K562 (cell line): ENCODE results near the gene SLC6A1. TPM values are rescaled to one million over a fixed set of nuclear protein-coding genes. Genes with fewer than 3 reads are reported as not detected.

ENCODE experiments used
- ATAC-seq: fragments of 200-7000 bp; cut with Tn5 transposase; 3 replicates; pipeline ENCODE4 v1.9.1; 2020; ENCODE audit warnings: moderate library complexity
- BruUV-seq: library from RNA; stranded (reverse); fragments of 400-500 nt; replicated peaks from 2 replicates; lab custom pipeline; 2021; lab: Mats Ljungman, UMichigan
- CTCF ChIA-PET: fragments of 300-600 bp; formaldehyde crosslinking; extraction: SDS; loops from one replicate; lab custom pipeline; 2021; ENCODE audit warnings: low intra/inter-chr PET ratio; lab: Yijun Ruan, JAX
- POLR2A ChIA-PET: fragments of 300-600, 350-650 bp; sonication (Branson Sonifier 250); formaldehyde crosslinking; extraction: SDS; loops from one replicate; lab custom pipeline; 2021; ENCODE audit warnings: antibody characterized with exemption, inconsistent platforms; lab: Yijun Ruan, JAX
- DNase-seq, 4 experiments: peaks; one replicate each; pipeline versions ENCODE4 v3.0.0 to v3.0.0-alpha.2; 2011 to 2018; ENCODE audit warnings: low spot score in 3 of 4, mixed read lengths in 3 of 4; ENCODE audit errors: extremely low read depth in 1 of 4
- FAIRE-seq: peaks from 2 replicates; lab custom pipeline; 2011; peaks lifted over from hg19 to GRCh38; lab: Jason Lieb, UNC
- H2AFZ ChIP-seq: 2 replicates; pipeline ENCODE4 v1.6.0; 2011; ENCODE audit warnings: low read depth, low read length, control low read depth, inconsistent platforms
- H3K27ac ChIP-seq: fragments of 200-600 bp; 3 replicates; pipeline ENCODE4 v1.8.0; 2011; ENCODE audit warnings: low read depth, mild to moderate bottlenecking, control low read depth, inconsistent platforms, low read length, moderate library complexity, mixed read lengths; ENCODE audit errors: extremely low read depth
- H3K27me3 ChIP-seq, 2 experiments: fragments of 300-600 bp in 1 of 2; 2 replicates in 1 of 2; 3 replicates in 1 of 2; pipeline versions ENCODE4 v1.6.0 to v1.8.0; 2011; ENCODE audit warnings: inconsistent platforms in 2 of 2, low read length in 2 of 2, mild to moderate bottlenecking in 1 of 2, mixed read lengths in 1 of 2, moderate library complexity in 1 of 2; ENCODE audit not compliant: control insufficient read depth in 2 of 2, insufficient read depth in 2 of 2
- H3K36me3 ChIP-seq: fragments of 300-600 bp; 3 replicates; pipeline ENCODE4 v1.8.0; 2011; ENCODE audit warnings: mild to moderate bottlenecking, low read length, inconsistent platforms; ENCODE audit not compliant: control insufficient read depth, insufficient read depth
- H3K4me1 ChIP-seq, 2 experiments: fragments of 200-600 bp in 1 of 2; replicated peaks in 1 of 2; 2 replicates in 1 of 2; 3 replicates in 1 of 2; pipeline versions ENCODE4 v1.5.1 to v1.8.0; 2011; ENCODE audit warnings: inconsistent platforms in 2 of 2, low read length in 2 of 2, mild to moderate bottlenecking in 1 of 2, mixed read lengths in 1 of 2, moderate library complexity in 1 of 2; ENCODE audit not compliant: control insufficient read depth in 2 of 2, insufficient read depth in 2 of 2
- H3K4me2 ChIP-seq: 2 replicates; pipeline ENCODE4 v1.6.1; 2011; ENCODE audit warnings: low read length, control low read depth, inconsistent platforms, mixed read lengths; ENCODE audit not compliant: insufficient read depth
- H3K4me3 ChIP-seq: fragments of 200-600 bp; sonication (generic), shearing (Covaris generic); 2 replicates; pipeline ENCODE4 v1.5.1; 2016; ENCODE audit warnings: control low read depth, inconsistent platforms
- H3K79me2 ChIP-seq: fragments of 200-600 bp; 3 replicates; pipeline ENCODE4 v1.8.0; 2011; ENCODE audit warnings: low read length, inconsistent platforms; ENCODE audit not compliant: control insufficient read depth, insufficient read depth
- H3K9ac ChIP-seq, 2 experiments: 2 replicates each; pipeline versions ENCODE4 v1.6.0 to v1.6.1; 2011; ENCODE audit warnings: low read depth in 2 of 2, low read length in 2 of 2, control low read depth in 1 of 2, inconsistent platforms in 1 of 2, mild to moderate bottlenecking in 1 of 2, mixed read lengths in 1 of 2; ENCODE audit not compliant: insufficient read depth in 1 of 2
- H3K9me1 ChIP-seq: one replicate; pipeline ENCODE4 v1.6.0; 2011; ENCODE audit warnings: inconsistent platforms, mild to moderate bottlenecking, low read length, moderate library complexity; ENCODE audit not compliant: control insufficient read depth, insufficient read depth
- H3K9me3 ChIP-seq: replicated peaks from 2 replicates; pipeline ENCODE4 v1.5.1; 2011; ENCODE audit warnings: low read depth, low read length, inconsistent platforms; ENCODE audit not compliant: control insufficient read depth, insufficient read depth
- H4K20me1 ChIP-seq: replicated peaks from 2 replicates; pipeline ENCODE4 v1.6.1; 2011; ENCODE audit warnings: low read length, inconsistent platforms, mixed read lengths; ENCODE audit not compliant: control insufficient read depth, insufficient read depth
- BRD9 ChIP-seq: fragments of 450-650 bp; IDR thresholded peaks from 2 replicates; pipeline ENCODE4 v1.6.1; 2018; ENCODE audit warnings: low read depth; ENCODE audit not compliant: partially characterized antibody
- CEBPG ChIP-seq, 3 experiments: fragments of 200-800 bp in 1 of 3; sonication (Bioruptor generic) in 1 of 3; sonication (generic) in 1 of 3; formaldehyde crosslinking in 1 of 3; IDR thresholded peaks in 2 of 3; conservative IDR thresholded peaks in 1 of 3; 2 replicates each; pipeline versions ENCODE4 v1.6.1 to v1.8.0; 2016 to 2022; ENCODE audit warnings: missing compliant biosample characterization in 2 of 3, missing genetic modification characterization in 2 of 3, mild to moderate bottlenecking in 1 of 3, missing genetic modification reagents in 1 of 3
- FOS ChIP-seq: IDR thresholded peaks from 3 replicates; pipeline ENCODE4 v1.6.1; 2011; ENCODE audit not compliant: insufficient read length; ENCODE audit errors: extremely low read depth
- HDAC8 ChIP-seq: fragments of 450-650 bp; IDR thresholded peaks from 2 replicates; pipeline ENCODE4 v1.6.1; 2016; ENCODE audit warnings: mild to moderate bottlenecking, missing genetic modification characterization, moderate library complexity, missing compliant biosample characterization
- HNRNPUL1 ChIP-seq: fragments of 200-400 bp; formaldehyde crosslinking; IDR thresholded peaks from 2 replicates; pipeline ENCODE4 v1.6.1; 2017; ENCODE audit warnings: low read length
- KDM4B ChIP-seq, 2 experiments: fragments of 450-650 bp in 1 of 2; sonication (generic) in 1 of 2; IDR thresholded peaks; 2 replicates each; pipeline ENCODE4 v1.6.1; 2016 to 2017; ENCODE audit warnings: borderline replicate concordance in 2 of 2, antibody characterized with exemption in 1 of 2, low read depth in 1 of 2, mild to moderate bottlenecking in 1 of 2
- MAFK ChIP-seq: IDR thresholded peaks from 2 replicates; pipeline ENCODE4 v1.6.1; 2011; ENCODE audit warnings: low read length, improper control_type of control experiment
- MECOM ChIP-seq: fragments of 250-450 bp; sonication (Bioruptor Pico); IDR thresholded peaks from 2 replicates; pipeline ENCODE4 v1.8.0; 2022; ENCODE audit warnings: inconsistent platforms
- POU5F1 ChIP-seq: fragments of 150-350 bp; IDR thresholded peaks from 2 replicates; pipeline ENCODE4 v1.6.1; 2014; ENCODE audit warnings: borderline replicate concordance, low read length, low read depth, mild to moderate bottlenecking; ENCODE audit not compliant: partially characterized antibody
- PPARD ChIP-seq: fragments of 250-450 bp; sonication (Bioruptor Pico); IDR thresholded peaks from 2 replicates; pipeline ENCODE4 v1.8.0; 2022; ENCODE audit warnings: inconsistent platforms, mild to moderate bottlenecking, moderate library complexity
- RHOXF2B ChIP-seq: fragments of 250-450 bp; sonication (Bioruptor Pico); conservative IDR thresholded peaks from 2 replicates; pipeline ENCODE4 v1.5.1; 2021
- ZNF124 ChIP-seq: sonication (generic); formaldehyde crosslinking; IDR thresholded peaks from 2 replicates; pipeline ENCODE4 v1.8.1; 2022; ENCODE audit warnings: missing genetic modification reagents
- ZNF24 ChIP-seq: fragments of 450-650 bp; IDR thresholded peaks from 2 replicates; pipeline ENCODE4 v1.6.1; 2016
- ZNF696 ChIP-seq: fragments of 250-450 bp; sonication (Bioruptor Pico); conservative IDR thresholded peaks from 2 replicates; pipeline ENCODE4 v1.4.0; 2020; ENCODE audit warnings: mild to moderate bottlenecking, moderate library complexity
- ZNF77 ChIP-seq: fragments of 250-450 bp; sonication (Bioruptor Pico); IDR thresholded peaks from 2 replicates; pipeline ENCODE4 v1.5.0; 2020
- WGBS: fragments of 100-300 bp; shearing (Covaris generic); methylation state at CpG from one replicate; pipeline ENCODE4 v1.1.6; 2016; ENCODE audit warnings: low coverage, mixed read lengths; ENCODE audit not compliant: insufficient coverage; ENCODE audit errors: missing lambda C conversion rate; 5-methylcytosine and 5-hydroxymethylcytosine counted together
- in situ Hi-C: fragments of 300-500 bp; cut with MboI; formaldehyde crosslinking; loops from 4 replicates; pipeline ENCODE4 v1.15.0; 2018; ENCODE audit warnings: inconsistent platforms, mixed read lengths
- intact Hi-C: fragments of 100-400 bp; cut with micrococcal nuclease; formaldehyde crosslinking; loops from 2 replicates; pipeline ENCODE4 v1.14.2; 2022
- polyA plus RNA-seq, 8 experiments: library from polyadenylated mRNA; depleted of rRNA in 4 of 8; stranded (reverse) in 5 of 8; unstranded in 3 of 8; fragments of >200 nt; fragmentation: Nextera tagmentation in 2 of 8; fragmentation: Illumina TruSeq in 1 of 8; extraction: Ambion mirVana in 2 of 8; extraction: Trizol in 1 of 8; gene quantifications; 2 replicates each; pipeline versions ENCODE4 v1.2.1 to v1.2.3, GENCODE V29; 2011 to 2014; ENCODE audit warnings: inconsistent platforms in 1 of 8, missing spikeins in 1 of 8
- total RNA-seq, 7 experiments: library from RNA; depleted of rRNA in 6 of 7; stranded (reverse); fragments of >200 nt in 6 of 7; fragmentation: Illumina TruSeq in 2 of 7; extraction: Trizol in 2 of 7; gene quantifications; 2 replicates each; pipeline versions ENCODE4 v1.2.1 to v1.2.3, GENCODE V29; 2011 to 2021; ENCODE audit warnings: low replicate concordance in 1 of 7
- TF ChIP-seq, protein P1 (sequence below): fragments of 450-650 bp; formaldehyde crosslinking; IDR thresholded peaks from 2 replicates; pipeline ENCODE4 v1.4.0; 2022; ENCODE audit warnings: mild to moderate bottlenecking, moderate library complexity
- TF ChIP-seq, protein P2 (sequence below): fragments of 450-650 bp; formaldehyde crosslinking; IDR thresholded peaks from 2 replicates; pipeline ENCODE4 v1.4.0; 2020; ENCODE audit warnings: mild to moderate bottlenecking, moderate library complexity

The SLC6A1 gene
- total and polyA plus RNA-seq, 9 of the 15 experiments (the other 6 are each of a cell fraction or from before 2014, with no cell fraction given), result not detected

DNA sequence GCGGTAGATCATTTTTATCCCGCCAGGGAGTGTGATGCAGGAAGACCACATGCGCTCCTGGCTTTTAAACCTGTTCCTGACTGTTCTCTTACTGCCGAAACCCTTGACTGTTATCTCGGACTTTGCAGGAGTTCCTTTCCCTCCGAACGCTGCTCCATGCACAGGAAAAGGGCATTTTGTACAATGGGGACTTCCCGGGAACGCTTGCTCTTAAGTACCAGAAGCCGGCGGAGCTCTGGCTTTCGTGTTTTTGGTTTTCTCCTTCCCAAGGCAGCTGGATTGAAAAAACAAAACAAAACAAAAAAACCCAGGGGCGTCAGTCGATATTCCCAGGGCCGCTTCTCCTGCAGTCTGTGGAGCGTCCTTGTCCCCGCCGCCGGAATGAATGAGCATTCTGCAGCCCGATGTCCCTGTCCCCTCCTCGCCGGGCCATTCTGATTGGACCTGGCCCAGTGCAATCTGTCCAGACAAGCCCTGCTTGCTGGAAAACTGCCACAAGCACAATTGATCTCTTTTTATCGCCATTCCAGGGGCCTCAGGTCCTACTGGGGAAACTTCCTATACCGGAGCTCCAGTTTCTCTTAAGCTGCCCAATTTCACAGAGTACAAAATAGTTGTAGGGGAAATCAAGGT, 44.8 kb downstream of the SLC6A1 start:
- DNase-seq (no peak), ATAC-seq (no peak), FAIRE-seq (no peak)
- no peaks in the 10 kb centered on the region for H3K4me1 ChIP-seq
- CTCF ChIA-PET, result no interaction called here
- intact Hi-C loops, result no loop called here
- H3K27ac ChIP-seq, result no peak overlapping the region
- in situ Hi-C loops, result no loop called here
- H3K27me3 ChIP-seq, result peaks cover 33 to 43% of the 10 kb centered on the region in 2 experiments
- H3K79me2 ChIP-seq, result no peaks in the 10 kb centered on the region
- POLR2A ChIA-PET, result interaction anchor here (0.6 to 1.5 kb wide), 3 partner anchors 12 to 1319 kb away, joined by 3 to 4 read pairs (median 3); no protein-coding TSS in a partner anchor
- H3K4me3 ChIP-seq, result no peak overlapping the region
- H2AFZ ChIP-seq, result no peak overlapping the region
- BruUV-seq, result no TSS peak
- 1% methylated on average over 24 of the region's 24 CpGs for WGBS
- no peaks in the 10 kb centered on the region for H3K9me3 ChIP-seq
- TF ChIP-seq HDAC8 (tag), result no peak
- no peak for TF ChIP-seq RHOXF2B
- no peak for TF ChIP-seq ZNF24
- TF ChIP-seq KDM4B (IDR thresholded peaks at IDR 0.05; ENCODE audit: borderline replicate concordance in 2 of 2, low read depth in 1 of 2), result no peak
- TF ChIP-seq POU5F1, result no peak
- TF ChIP-seq, protein P1, sequence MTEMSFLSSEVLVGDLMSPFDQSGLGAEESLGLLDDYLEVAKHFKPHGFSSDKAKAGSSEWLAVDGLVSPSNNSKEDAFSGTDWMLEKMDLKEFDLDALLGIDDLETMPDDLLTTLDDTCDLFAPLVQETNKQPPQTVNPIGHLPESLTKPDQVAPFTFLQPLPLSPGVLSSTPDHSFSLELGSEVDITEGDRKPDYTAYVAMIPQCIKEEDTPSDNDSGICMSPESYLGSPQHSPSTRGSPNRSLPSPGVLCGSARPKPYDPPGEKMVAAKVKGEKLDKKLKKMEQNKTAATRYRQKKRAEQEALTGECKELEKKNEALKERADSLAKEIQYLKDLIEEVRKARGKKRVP (CRISPR knock-in tag), result no peak
- TF ChIP-seq ZNF77 (CRISPR knock-in tag), result no peak
- TF ChIP-seq BRD9, result no peak
- TF ChIP-seq MECOM (CRISPR knock-in tag), result no peak
- no peak for TF ChIP-seq ZNF696 (CRISPR knock-in tag)
- no peak for TF ChIP-seq CEBPG (CRISPR knock-in tag; IDR thresholded peaks at IDR 0.05)
- TF ChIP-seq CEBPG (tag; conservative IDR thresholded peaks at IDR 0.05 in 1 of 2, IDR thresholded peaks at IDR 0.05 in 1 of 2), result no peak
- TF ChIP-seq PPARD, result no peak
- TF ChIP-seq FOS, result no peak
- no peak for TF ChIP-seq MAFK
- TF ChIP-seq, protein P2, sequence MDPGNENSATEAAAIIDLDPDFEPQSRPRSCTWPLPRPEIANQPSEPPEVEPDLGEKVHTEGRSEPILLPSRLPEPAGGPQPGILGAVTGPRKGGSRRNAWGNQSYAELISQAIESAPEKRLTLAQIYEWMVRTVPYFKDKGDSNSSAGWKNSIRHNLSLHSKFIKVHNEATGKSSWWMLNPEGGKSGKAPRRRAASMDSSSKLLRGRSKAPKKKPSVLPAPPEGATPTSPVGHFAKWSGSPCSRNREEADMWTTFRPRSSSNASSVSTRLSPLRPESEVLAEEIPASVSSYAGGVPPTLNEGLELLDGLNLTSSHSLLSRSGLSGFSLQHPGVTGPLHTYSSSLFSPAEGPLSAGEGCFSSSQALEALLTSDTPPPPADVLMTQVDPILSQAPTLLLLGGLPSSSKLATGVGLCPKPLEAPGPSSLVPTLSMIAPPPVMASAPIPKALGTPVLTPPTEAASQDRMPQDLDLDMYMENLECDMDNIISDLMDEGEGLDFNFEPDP (CRISPR knock-in tag), result no peak
- TF ChIP-seq ZNF124 (CRISPR knock-in tag), result no peak
- no peak for TF ChIP-seq HNRNPUL1
- TF ChIP-seq, all 486 proteins: peak for 0
- Histone ChIP-seq H3K4me2 (no peak overlapping the region), H3K9ac (no peak overlapping the region), H3K9me1 (no peaks in the 10 kb centered on the region), H4K20me1 (peaks cover 4% of the 10 kb centered on the region), H3K36me3 (no peaks in the 10 kb centered on the region)
